Mesothelial cell of epicardium (in vitro differentiated cells): Measurements from ENCODE around the gene LRPPRC. TPM values are rescaled to one million over a fixed set of nuclear protein-coding genes. Genes with fewer than 3 reads are reported as not detected.

Experiments used
- DNase-seq, 2 experiments: peaks; one replicate each; pipeline ENCODE4 v3.0.0; 2021; ENCODE audit warnings: low spot score in 2 of 2; ENCODE audit not compliant: unreplicated experiment in 2 of 2
- H3K27ac Mint-ChIP-seq: 2 replicates; pipeline ENCODE4 v1.8.0; 2021; ENCODE audit warnings: mixed read lengths
- H3K27me3 Mint-ChIP-seq: 2 replicates; pipeline ENCODE4 v1.8.0; 2021; ENCODE audit warnings: low read depth, mixed read lengths
- H3K36me3 Mint-ChIP-seq: 2 replicates; pipeline ENCODE4 v1.8.0; 2021; ENCODE audit warnings: mixed read lengths
- H3K4me1 Mint-ChIP-seq: 2 replicates; pipeline ENCODE4 v1.8.0; 2021; ENCODE audit warnings: mixed read lengths
- H3K4me3 Mint-ChIP-seq: 2 replicates; pipeline ENCODE4 v1.8.0; 2021; ENCODE audit warnings: mild to moderate bottlenecking, moderate library complexity, mixed read lengths
- H3K9me3 Mint-ChIP-seq: 2 replicates; pipeline ENCODE4 v1.8.0; 2021; ENCODE audit warnings: mixed read lengths
- CTCF ChIP-seq: fragments of 200-600 bp; sonication (generic); IDR thresholded peaks from one replicate; pipeline ENCODE4 v1.5.0; 2021; ENCODE audit warnings: antibody characterized with exemption; ENCODE audit not compliant: unreplicated experiment
- total RNA-seq: library from RNA; stranded (reverse); gene quantifications from 3 replicates; pipeline ENCODE4 v1.2.1, GENCODE V29; 2021

The LRPPRC gene
- total RNA-seq, result 99.9 to 105 TPM (median 99.9 TPM) in 3 replicates

GRCh38 chr2:43995733-43996533 lies at the start of gene LRPPRC:
TSS of gene LRPPRC (minus strand) at chr2:43995989. CDS start at chr2:43995947, 42 bp downstream.
- Mint-ChIP-seq H3K27ac (peak within 1 kb of the TSS; percentile 99), H3K36me3 (peaks cover 18% of the 10 kb centered on the region), H3K27me3 (peaks cover 5% of the 10 kb centered on the region), H3K4me1 (peaks cover 21% of the 10 kb centered on the region), H3K4me3 (peak within 1 kb of the TSS; percentile 92), H3K9me3 (no peaks in the 10 kb centered on the region)
- DNase-seq, result peak; percentile 83 to 87
- TF ChIP-seq CTCF, result no peak

GRCh38 chr2:44045061-44045460 lies 49.3 kb upstream of the LRPPRC start:
- no peak for DNase-seq
- H3K4me1 Mint-ChIP-seq, result no peaks in the 10 kb centered on the region
- no peaks in the 10 kb centered on the region for H3K36me3 Mint-ChIP-seq
- no peaks in the 10 kb centered on the region for H3K27me3 Mint-ChIP-seq
- no peak overlapping the region for H3K4me3 Mint-ChIP-seq
- H3K9me3 Mint-ChIP-seq, result no peaks in the 10 kb centered on the region
- TF ChIP-seq CTCF, result no peak
- H3K27ac Mint-ChIP-seq, result no peak overlapping the region

- Mint-ChIP-seq H3K4me1 (no peaks in the 10 kb centered on the region), H3K27me3 (no peaks in the 10 kb centered on the region), H3K27ac (no peak overlapping the region), H3K9me3 (no peaks in the 10 kb centered on the region), H3K36me3 (no peaks in the 10 kb centered on the region), H3K4me3 (no peak overlapping the region)
- peak; percentile 47 for TF ChIP-seq CTCF
- peak; percentile 60 to 78 for DNase-seq
These were observed 48.5 kb upstream of the LRPPRC start for GRCh38 chr2:44044281-44044720.

- DNase-seq, result no peak
- H3K36me3 Mint-ChIP-seq, result no peaks in the 10 kb centered on the region
- H3K4me1 Mint-ChIP-seq, result no peaks in the 10 kb centered on the region
- no peak overlapping the region for H3K27ac Mint-ChIP-seq
- H3K4me3 Mint-ChIP-seq, result no peak overlapping the region
- peaks cover 4% of the 10 kb centered on the region for H3K27me3 Mint-ChIP-seq
- H3K9me3 Mint-ChIP-seq, result no peaks in the 10 kb centered on the region
- TF ChIP-seq CTCF, result no peak
These were observed 44.6 kb upstream of the LRPPRC start for GRCh38 chr2:44040365-44040764.

GRCh38 chr2:44038277-44038676 lies 42.5 kb upstream of the LRPPRC start:
- Mint-ChIP-seq H3K9me3 (no peaks in the 10 kb centered on the region), H3K27ac (no peak overlapping the region), H3K4me3 (no peak overlapping the region), H3K36me3 (no peaks in the 10 kb centered on the region), H3K27me3 (peaks cover 7% of the 10 kb centered on the region), H3K4me1 (no peaks in the 10 kb centered on the region)
- TF ChIP-seq CTCF, result no peak
- DNase-seq, result no peak
